HG02885 (cell line): Measurements from ENCODE around the gene CERS6.
A peak's percentile ranks its signal among the peaks of the same experiment; 100 is the strongest.

Experiments used
- ATAC-seq: cut with Tn5 transposase; IDR thresholded peaks from one replicate; pipeline ENCODE4 v1.9.1; 2021; ENCODE audit warnings: mild to moderate bottlenecking; ENCODE audit not compliant: unreplicated experiment, poor library complexity

CERS6 gene

DNA sequence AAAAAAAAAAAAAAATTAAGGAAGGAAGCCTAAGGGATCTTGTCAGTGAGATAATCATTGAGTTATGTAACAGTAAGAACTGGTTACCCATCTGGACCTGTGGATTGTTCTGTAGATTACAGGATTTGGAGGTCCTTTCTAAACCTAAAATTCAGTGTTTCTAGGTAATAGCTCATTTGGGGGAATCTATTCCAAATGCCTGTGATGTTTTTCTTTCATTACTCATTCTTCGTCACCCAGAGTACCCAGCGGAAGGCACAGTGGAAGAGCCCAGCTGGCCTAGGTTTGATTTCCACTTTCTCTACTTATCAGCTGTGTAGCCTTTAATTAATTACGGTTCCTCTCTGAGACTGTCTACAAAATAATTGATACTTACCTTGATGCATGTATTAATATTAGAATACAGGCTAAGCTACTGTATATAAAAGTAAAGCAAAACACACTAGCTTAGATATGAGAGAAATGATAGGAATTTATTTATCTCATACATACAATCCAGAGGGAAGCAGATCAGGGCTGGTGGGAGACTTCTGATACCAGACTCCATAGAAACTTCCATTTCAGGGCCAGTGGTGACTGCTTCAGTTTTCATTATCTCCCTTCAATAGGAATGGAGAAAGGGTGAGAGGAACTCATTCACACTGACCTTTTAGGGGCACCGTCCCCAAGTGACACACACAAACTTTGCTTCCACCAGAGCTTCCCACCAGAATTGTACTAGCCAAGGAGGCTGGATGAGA is 230.6 kb downstream of the CERS6 start:
- ATAC-seq, result no peak

DNA sequence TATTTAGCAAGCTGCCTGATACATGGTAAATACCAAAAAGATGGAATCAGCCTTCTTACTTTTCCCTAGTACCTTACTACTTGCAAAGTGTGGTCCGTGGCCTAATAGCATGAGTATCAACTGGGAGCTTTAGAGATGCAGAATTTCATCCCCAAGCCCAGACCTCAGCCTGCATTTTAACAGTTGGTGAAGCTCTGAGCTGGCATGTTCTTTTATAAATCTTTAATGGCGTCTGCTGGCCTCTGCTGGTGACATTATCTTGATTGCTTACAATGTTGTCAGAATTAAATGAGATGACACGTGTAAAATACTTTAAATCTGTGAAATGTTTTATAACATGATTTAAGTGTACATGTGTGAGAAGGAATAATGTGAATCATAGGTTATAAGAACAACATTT is 231.2 kb downstream of the CERS6 start:
- ATAC-seq, result no peak

DNA sequence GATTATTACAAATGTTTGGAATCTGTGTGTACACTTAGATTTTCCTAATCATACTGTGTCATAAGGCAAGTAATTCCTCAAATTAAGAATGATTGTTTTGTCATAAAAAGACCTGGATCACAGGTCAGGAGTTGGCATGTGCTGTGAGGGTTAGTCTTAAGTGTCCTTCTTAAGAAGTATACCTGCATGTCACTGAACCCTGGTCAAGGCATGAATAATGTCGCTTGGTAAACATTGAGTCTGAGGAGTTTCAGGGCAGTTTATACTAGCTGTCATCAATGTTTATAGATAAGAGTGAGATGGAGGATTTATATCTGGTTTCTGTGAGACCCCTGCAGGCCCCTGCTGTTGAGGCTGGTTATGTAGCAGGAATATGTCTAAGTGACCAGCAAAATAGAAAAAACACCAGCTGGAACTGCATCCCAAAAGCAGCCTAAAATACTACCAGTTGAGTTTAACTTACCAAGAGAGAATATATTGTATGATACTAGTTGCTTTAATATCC is 234.4 kb downstream of the CERS6 start:
- no peak for ATAC-seq

DNA sequence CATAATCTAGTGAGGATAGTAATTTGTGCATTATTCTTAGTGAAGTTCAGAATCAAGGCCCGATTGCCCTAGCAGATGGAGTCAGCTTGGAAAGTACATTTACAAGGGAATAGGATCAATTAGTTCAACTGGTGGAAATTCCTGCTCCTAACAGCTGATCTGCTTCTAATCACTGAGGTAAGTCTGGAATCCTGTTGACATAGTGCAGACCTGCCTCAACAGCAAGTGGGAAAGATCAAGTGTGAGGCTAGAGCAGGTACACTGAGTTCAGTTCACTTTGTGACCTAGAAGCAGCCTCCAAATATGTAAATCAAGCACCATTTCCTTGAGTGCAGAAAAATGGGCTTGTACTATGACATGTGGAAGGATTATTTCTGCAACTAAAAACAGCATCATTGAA is 235.1 kb downstream of the CERS6 start:
- ATAC-seq, result no peak

DNA sequence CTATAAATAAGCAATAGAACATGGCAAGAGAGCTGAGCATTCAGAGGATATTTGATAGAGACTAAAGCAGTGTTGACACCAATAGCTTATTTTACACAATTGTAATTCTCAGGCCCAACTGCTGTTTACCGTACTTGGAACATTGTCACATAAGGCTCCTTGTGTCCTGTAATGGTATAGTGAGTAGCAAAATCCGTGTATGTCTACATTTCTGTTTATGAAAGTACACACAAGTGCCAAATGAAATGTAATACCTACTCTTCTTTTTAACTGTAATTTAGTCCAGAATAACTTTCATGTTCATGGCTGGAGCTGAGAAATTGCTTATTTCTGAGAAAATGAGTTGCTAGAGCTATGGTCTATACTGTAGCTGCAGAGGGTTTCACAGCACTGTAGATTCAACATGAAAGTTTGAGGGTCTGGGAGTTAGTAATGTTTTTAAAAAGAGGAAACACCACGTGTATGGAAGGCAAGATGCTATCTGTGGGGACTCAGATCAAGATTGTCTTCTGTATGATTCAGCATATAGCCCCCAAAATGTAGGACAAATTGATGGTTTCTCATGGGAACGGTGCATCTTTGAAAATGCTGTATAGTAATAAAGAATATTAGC is 236.2 kb downstream of the CERS6 start:
- ATAC-seq, result peak; percentile 75

DNA sequence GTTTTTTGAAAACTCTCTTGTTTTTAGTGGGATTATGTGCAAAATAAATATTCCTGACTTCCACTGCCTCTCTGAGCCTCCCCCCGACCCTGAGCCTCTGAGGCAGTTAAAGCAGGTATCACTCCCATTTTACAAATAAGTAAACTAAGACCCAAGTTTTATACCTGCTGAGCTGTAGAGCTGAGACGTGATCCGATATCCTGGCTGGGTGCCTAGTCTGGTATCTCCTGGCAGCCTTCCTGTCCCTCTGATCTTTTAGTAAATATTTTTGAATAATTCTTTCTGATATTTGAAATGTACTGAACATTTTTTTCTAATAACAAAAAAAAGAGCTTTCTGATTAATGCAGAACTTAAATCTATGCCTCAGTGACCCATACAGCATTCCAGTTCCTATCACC is 238.1 kb downstream of the CERS6 start:
- no peak for ATAC-seq

DNA sequence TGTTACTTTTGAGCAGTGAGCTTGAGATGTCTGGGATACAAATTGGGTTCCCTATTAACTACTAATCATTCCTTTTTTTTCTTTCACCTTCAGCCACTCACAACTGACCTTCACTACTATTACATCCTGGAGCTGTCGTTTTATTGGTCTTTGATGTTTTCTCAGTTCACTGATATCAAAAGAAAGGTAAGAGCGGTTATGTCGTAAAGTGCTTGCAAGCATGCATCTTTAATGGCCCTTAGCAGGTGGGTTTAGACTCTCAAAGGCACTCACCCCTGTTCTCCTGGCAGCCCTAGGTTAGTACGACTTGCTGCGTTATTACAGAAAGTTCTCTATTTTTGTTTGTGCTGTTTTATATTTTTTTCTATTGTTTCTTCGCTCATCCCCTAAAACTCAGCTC is 238.8 kb downstream of the CERS6 start:
- no peak for ATAC-seq

DNA sequence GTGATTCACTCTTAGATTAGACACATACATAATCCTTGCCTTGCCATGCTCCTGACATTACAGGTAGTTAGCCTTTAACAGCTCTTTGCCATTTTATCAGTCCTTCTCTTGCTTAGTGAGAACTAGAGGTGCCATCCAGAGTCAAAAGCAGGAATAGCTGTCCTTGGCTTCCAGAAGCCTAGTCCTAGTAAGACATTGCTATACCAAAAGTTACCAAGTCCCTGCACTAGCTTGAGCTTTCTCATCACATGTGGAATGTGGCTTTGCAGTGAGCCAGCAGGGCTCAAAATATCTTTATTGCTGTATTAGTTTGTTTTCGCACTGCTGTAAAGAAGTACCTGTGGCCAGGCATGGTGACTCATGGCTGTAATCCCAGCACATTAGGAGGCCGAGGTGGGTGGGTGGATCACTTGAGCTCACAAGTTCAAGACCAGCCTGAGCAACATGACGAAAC is 241.6 kb downstream of the CERS6 start:
- no peak for ATAC-seq

DNA sequence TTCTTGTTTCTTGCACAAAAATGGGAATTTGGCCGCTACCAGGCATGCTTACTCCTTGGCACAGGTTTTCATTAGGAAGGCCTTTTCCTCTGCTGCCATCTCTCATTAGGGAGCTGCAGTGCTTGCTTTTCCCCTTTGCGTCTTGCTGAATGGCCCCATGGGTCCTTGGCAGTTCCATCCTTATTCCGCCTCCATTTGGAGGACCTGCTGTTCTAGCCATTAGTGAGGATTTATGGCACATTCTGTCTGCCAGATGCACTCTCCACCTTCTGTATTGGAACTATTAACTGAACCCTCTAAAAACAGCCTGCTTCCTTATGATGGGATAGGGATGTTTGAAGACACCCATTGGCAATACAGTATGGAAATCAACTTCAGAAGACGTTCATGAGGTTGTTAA is 242.9 kb downstream of the CERS6 start:
- no peak for ATAC-seq

DNA sequence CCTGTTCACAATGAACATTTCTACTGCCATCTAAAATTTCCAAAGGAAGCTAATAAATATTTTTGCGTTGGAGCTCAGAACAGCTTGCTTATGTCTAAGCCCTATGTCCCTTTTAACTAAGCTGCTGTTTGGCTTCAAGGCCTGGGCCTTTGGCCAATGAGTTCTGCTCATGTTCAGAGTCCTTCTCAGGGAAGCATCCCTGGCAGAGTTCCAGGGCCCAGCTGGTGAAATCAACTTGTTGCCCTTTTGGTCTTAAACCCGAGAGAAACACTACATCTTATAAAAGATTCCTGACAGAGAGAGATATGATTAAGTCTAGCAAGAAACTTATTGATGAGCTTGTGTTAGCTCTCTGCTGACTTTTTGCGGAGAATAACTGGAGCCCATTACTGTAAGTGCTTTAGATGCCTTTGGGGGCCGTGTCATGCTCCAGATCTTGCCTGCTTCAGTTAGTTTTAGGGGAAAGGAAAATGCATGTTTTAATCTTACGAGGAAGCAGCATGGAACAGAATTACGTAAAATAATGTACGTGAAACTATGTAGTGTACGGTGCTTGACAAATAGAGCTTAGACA is 243.9 kb downstream of the CERS6 start:
- no peak for ATAC-seq

DNA sequence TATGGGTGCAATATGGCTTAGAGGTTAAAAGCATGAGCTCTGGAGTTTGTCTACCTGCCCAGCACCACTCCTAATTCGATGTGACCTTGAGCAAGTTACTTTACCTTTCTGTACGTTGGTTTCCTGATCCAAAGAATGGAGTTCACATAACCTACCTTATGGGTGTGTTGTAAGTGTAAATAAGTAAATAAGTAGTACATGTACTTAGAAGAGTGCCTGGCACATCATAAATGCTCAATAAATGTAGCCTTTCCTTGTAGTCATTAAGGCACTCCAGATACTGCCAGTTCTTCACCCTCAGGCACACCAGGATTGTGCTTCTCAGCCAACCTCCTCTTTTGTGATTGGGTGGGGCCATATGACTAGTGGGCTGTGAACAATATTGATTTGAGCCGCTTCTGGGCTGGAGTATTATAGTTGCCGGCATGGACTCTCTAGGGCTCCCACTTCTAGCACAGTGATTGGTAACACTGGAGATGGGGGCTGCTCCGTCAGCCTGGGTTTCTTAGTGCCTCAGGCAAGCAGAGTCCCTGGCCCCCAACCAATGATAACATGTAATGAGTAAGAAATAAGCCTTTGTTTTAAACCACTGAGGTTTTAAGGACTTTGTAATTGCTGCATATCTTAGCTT is 244.7 kb downstream of the CERS6 start:
- no peak for ATAC-seq

DNA sequence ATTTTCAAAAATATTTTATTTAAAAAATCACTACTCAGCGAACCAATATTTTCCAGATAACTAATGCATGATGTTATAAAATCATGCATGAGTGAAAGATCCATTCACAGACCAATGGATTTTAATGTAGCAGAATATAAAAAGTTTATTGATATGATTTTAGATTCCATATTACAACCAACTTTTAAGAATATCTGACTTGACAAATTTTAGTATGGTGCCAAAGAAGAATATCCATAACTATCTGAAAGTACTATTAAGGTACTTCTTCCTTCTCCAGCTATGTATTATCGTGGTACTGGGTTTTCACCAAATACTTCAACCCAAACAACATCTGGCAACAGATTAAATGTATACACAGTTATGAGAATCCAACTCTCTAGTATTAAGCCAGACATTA is 246.5 kb downstream of the CERS6 start:
- ATAC-seq, result no peak

DNA sequence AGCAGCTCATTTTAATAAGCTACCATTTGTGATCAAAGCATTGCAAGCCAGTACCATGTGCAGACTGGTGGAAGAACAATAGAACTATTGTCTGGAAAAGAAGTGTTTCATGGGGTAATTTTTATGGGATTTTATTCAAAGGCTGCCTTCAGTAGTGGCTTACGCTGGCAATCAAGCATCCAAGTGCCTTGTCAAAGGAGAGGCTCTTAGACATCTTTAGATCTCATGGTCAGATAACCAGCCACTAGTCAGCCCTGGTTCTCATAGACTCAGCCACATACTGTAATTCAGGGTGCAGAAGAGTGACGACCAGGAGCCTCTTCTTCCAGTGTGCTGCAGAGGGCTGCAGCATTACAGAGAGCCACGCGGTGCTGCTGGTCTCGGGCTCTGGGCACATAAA is 247.9 kb downstream of the CERS6 start:
- ATAC-seq, result no peak

DNA sequence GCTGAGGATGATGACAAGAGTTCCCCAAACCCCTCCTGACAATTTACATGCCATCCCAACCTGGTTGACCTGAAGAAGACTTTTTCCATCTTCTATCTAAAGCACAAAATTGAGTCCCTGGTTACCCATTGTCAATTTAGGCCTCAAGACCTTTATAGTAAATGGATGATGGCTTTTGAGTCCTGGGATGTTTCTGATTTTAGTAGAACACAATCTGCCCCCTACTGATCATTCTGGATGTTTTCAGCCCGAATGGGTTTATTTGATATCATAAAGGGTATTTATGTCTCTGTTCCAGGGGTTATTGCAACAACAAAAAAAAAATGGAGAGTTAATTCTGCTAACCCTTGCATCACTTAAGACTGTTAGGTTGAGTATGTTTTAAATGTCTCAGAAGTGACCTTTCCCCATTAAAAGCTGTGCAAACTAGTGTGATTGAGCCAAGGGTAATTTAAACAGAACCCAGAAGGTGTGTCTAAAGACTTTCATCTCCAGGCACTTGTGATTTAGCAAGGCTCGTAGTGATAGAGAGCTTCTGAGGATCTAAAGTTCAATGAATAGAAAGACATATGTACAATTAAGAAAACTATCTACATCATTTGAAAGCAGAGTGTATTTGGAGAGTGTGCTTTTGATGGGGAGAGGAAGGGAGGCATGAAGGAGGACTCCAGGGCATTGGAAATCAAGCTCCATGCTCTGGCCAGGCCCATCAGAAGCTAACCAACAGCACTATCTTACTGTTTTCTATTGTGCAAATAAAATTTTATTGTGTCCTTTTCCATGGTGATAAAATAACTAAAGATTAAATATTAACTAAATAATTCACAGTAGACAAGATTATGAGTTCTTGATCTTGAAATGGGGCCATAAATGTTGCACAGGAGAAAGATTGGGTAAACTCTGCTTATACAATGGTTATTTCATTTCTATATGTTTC is 249.7 kb downstream of the CERS6 start:
- no peak for ATAC-seq

DNA sequence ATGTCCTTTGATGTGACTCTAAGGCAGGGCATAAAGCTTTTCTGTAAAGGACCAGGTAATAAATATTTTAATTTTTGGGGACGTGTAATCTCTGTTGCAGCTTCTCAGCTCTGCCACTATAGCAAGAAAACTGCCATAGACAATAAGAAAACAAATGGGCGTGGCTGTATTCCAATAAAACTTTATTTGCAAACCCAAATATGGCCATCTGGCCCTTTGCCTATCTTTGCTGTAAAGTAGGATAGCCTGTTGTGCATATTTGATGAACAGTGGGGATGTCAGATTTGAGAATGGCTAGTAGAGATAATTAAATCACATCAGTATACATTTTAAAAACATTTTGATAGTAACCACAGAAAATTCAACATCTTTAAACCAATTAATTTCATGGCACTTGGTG is 250.7 kb downstream of the CERS6 start:
- ATAC-seq, result no peak

DNA sequence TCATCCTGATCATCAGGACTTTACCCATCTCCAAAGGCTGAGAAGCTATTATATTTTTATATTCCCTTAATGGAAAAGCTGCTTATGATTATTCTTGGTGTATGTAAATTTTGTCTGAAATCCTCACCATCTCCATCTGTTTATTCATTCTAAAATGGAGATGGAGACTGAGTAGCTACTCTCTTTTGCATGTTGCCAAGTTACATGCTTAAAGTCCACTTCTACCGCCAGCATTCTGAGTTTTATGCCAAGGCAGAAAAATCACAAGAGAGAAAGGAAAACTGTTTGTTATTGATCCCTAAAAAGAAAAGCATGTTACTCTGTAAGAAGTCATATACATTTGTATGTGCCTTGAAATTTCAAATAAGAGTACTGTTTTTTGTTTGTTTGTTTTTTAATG is 252.0 kb downstream of the CERS6 start:
- no peak for ATAC-seq

DNA sequence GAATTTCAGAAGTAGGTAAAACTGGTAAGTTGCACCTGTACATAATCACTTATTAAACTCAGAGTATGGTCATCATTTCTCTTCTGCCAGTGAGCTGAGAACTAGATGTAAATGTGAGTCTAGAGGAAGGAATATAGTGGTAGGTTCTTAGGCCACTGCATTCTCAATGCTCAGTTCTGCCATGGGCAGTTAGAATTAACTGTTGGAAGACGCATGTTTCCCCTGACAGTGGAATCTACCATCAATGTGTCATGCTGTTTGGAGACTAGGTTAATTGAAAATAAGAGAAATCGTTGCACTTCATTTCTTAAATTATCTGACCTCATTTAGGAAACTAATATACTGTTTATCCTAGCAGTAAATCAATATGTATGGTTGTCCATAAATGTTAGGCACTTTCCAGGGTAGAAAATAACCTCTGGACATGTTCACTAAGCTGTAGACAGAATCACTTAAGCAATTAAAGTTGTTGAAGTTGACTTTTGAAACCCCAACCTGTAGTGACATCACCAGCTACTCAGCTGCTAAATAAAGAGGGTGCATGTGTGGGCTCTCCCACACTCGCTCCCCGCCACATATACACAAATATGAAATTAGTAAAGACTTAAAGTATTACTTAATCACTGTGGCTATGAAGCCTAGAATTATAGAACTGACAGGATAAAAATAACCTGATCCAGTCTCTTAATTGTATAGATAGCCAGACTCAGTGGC is 254.8 kb downstream of the CERS6 start:
- ATAC-seq, result peak; percentile 36

DNA sequence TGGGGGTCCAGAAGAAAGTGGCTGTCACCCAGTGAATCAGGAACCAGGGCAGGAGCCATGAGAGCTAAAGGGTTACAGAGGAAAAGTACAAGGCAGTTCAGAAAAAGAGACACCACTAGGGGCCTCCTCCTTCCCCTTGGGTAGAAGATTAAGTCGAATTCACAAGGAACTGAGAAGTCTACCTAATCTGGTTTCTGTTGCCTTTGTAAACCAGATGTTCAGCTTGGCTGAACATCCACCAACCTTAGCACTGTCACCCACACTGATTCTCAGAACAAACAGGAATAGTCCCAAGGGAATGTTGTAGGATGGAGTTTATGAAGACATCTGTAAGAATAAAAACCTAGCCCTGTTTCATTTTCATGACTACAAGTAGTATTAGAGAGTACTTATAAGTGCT is 256.0 kb downstream of the CERS6 start:
- peak; percentile 96 for ATAC-seq

DNA sequence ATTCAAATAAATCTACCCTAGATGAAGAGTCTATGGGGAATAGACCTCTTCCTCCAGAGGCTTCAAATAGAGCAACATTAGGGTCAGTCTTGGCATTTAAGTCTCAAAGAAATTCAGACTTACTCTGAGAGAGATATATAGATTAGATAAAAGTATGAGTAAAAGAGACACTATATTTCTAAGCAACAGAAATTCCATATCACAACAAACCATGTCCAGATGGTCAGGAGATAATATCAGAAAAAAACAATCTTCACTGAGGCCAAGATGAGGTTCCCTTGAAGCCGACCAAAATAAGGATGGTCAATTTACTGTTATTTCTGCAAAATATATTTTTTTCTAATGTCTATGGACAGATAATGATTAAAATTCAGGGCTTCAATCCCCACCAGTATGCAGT is 257.3 kb downstream of the CERS6 start:
- ATAC-seq, result no peak

DNA sequence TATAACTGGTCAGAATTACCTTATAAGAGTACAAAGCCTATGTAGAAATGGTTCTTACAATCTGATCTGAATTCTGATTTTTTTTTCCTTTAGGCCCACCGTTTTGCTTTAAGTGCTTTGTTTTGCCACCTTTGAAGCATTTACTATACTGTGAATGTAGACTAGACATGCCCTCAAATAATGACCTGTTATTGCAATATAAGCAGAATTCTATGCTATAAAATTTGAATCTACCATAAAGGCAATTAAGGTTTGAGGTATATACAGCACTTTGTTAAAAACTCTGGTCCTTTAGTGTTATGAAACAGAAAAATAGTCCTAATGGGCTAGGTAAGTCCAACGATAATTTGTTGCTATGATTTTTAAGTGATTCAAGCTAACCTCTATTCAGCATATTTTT is 259.8 kb downstream of the CERS6 start:
- no peak for ATAC-seq
